ENCODE measurements around the gene PASD1.

Gene PASD1

GRCh38 chrX:151712253-151712652 lies 148.8 kb downstream of the PASD1 start:
- Histone ChIP-seq H3K9ac (ENCODE audit: low read depth, low read length) (no peak overlapping the region), H3K36me3 (ENCODE audit: insufficient read depth, low read length) (no peaks in the 10 kb centered on the region), H3K4me2 (ENCODE audit: insufficient read depth, low read length) (no peak overlapping the region), H3K4me1 (ENCODE audit: insufficient read depth, low read length) (no peaks in the 10 kb centered on the region), H3K27me3 (ENCODE audit: insufficient read depth, low read length, poor library complexity) (no peaks in the 10 kb centered on the region), H3K27ac (ENCODE audit: low read length) (no peak overlapping the region), H3K79me2 (ENCODE audit: insufficient read depth, low read length) (no peaks in the 10 kb centered on the region), H4K20me1 (ENCODE audit: insufficient read depth, low read length) (no peaks in the 10 kb centered on the region), H3K9me3 (ENCODE audit: insufficient read depth, low read length, severe bottlenecking) (no peaks in the 10 kb centered on the region), H2AFZ (ENCODE audit: low read depth, low read length) (no peak overlapping the region), H3K4me3 (ENCODE audit: low read depth in 1 of 2, low read length in 2 of 2) (no peak overlapping the region)
- DNase-seq (no peak), ATAC-seq (ENCODE audit: insufficient read depth, low read depth) (no peak)
- TF ChIP-seq EZH2 (IDR thresholded peaks at IDR 0.05; ENCODE audit: borderline replicate concordance, low read depth, low read length, severe bottlenecking) (no peak), CTCF (IDR thresholded peaks at IDR 0.05; ENCODE audit: borderline replicate concordance, extremely low read depth, low read length, poor library complexity, severe bottlenecking) (no peak)

GRCh38 chrX:151713849-151714248 lies 150.4 kb downstream of the PASD1 start:
- DNase-seq (peak; percentile 29), ATAC-seq (ENCODE audit: insufficient read depth, low read depth) (peak; percentile 64; the same call in 2 of the 3 replicates)

GRCh38 chrX:151714362-151714761 lies 150.9 kb downstream of the PASD1 start:
- ATAC-seq (ENCODE audit: insufficient read depth, low read depth) (no peak), DNase-seq (no peak)
- no peak overlapping the region for H3K27ac ChIP-seq (ENCODE audit: low read length)
- TF ChIP-seq EZH2 (IDR thresholded peaks at IDR 0.05; ENCODE audit: borderline replicate concordance, low read depth, low read length, severe bottlenecking) (no peak), CTCF (IDR thresholded peaks at IDR 0.05; ENCODE audit: borderline replicate concordance, extremely low read depth, low read length, poor library complexity, severe bottlenecking) (no peak)
- no peaks in the 10 kb centered on the region for H3K79me2 ChIP-seq (ENCODE audit: insufficient read depth, low read length)
- no peak overlapping the region for H2AFZ ChIP-seq (ENCODE audit: low read depth, low read length)
- no peak overlapping the region for H3K4me2 ChIP-seq (ENCODE audit: insufficient read depth, low read length)
- no peak overlapping the region for H3K9ac ChIP-seq (ENCODE audit: low read depth, low read length)
- no peaks in the 10 kb centered on the region for H3K27me3 ChIP-seq (ENCODE audit: insufficient read depth, low read length, poor library complexity)
- H3K4me3 ChIP-seq (ENCODE audit: low read depth in 1 of 2, low read length in 2 of 2), result no peak overlapping the region
- no peaks in the 10 kb centered on the region for H3K36me3 ChIP-seq (ENCODE audit: insufficient read depth, low read length)
- no peaks in the 10 kb centered on the region for H3K4me1 ChIP-seq (ENCODE audit: insufficient read depth, low read length)
- no peaks in the 10 kb centered on the region for H3K9me3 ChIP-seq (ENCODE audit: insufficient read depth, low read length, severe bottlenecking)
- H4K20me1 ChIP-seq (ENCODE audit: insufficient read depth, low read length), result no peaks in the 10 kb centered on the region

More at GRCh38 chrX:151713849-151714248, 150.4 kb downstream of the PASD1 start:
- TF ChIP-seq EZH2 (IDR thresholded peaks at IDR 0.05; ENCODE audit: borderline replicate concordance, low read depth, low read length, severe bottlenecking), result no peak
- TF ChIP-seq CTCF (IDR thresholded peaks at IDR 0.05; ENCODE audit: borderline replicate concordance, extremely low read depth, low read length, poor library complexity, severe bottlenecking), result peak; percentile 66
- no peak overlapping the region for H3K4me2 ChIP-seq (ENCODE audit: insufficient read depth, low read length)
- H4K20me1 ChIP-seq (ENCODE audit: insufficient read depth, low read length), result no peaks in the 10 kb centered on the region
- H3K4me1 ChIP-seq (ENCODE audit: insufficient read depth, low read length), result no peaks in the 10 kb centered on the region
- no peak overlapping the region for H3K4me3 ChIP-seq (ENCODE audit: low read depth in 1 of 2, low read length in 2 of 2)
- no peaks in the 10 kb centered on the region for H3K36me3 ChIP-seq (ENCODE audit: insufficient read depth, low read length)
- no peak overlapping the region for H3K27ac ChIP-seq (ENCODE audit: low read length)
- no peaks in the 10 kb centered on the region for H3K27me3 ChIP-seq (ENCODE audit: insufficient read depth, low read length, poor library complexity)
- H3K79me2 ChIP-seq (ENCODE audit: insufficient read depth, low read length), result no peaks in the 10 kb centered on the region
- no peaks in the 10 kb centered on the region for H3K9me3 ChIP-seq (ENCODE audit: insufficient read depth, low read length, severe bottlenecking)
- no peak overlapping the region for H2AFZ ChIP-seq (ENCODE audit: low read depth, low read length)
- H3K9ac ChIP-seq (ENCODE audit: low read depth, low read length), result no peak overlapping the region

- Histone ChIP-seq H3K27ac (ENCODE audit: low read length) (no peak within 1 kb of the TSS), H3K9ac (ENCODE audit: low read depth, low read length) (no peak within 1 kb of the TSS), H3K4me1 (ENCODE audit: insufficient read depth, low read length) (no peaks in the 10 kb centered on the region), H3K36me3 (ENCODE audit: insufficient read depth, low read length) (no peaks in the 10 kb centered on the region), H4K20me1 (ENCODE audit: insufficient read depth, low read length) (no peaks in the 10 kb centered on the region), H3K4me2 (ENCODE audit: insufficient read depth, low read length) (no peak within 1 kb of the TSS), H3K79me2 (ENCODE audit: insufficient read depth, low read length) (no peaks in the 10 kb centered on the region), H2AFZ (ENCODE audit: low read depth, low read length) (no peak within 1 kb of the TSS), H3K9me3 (ENCODE audit: insufficient read depth, low read length, severe bottlenecking) (no peaks in the 10 kb centered on the region), H3K27me3 (ENCODE audit: insufficient read depth, low read length, poor library complexity) (no peaks in the 10 kb centered on the region), H3K4me3 (ENCODE audit: low read depth in 1 of 2, low read length in 2 of 2) (no peak within 1 kb of the TSS)
- DNase-seq (no peak), ATAC-seq (ENCODE audit: insufficient read depth, low read depth) (no peak)
- TF ChIP-seq CTCF (IDR thresholded peaks at IDR 0.05; ENCODE audit: borderline replicate concordance, extremely low read depth, low read length, poor library complexity, severe bottlenecking) (no peak), EZH2 (IDR thresholded peaks at IDR 0.05; ENCODE audit: borderline replicate concordance, low read depth, low read length, severe bottlenecking) (no peak)
These were observed 152.3 kb downstream of the PASD1 start, which contains the start of gene FATE1 for GRCh38 chrX:151715752-151716151. Gene FATE1, plus strand, starts transcription at chrX:151716035. Its CDS starts 85 bp downstream, at chrX:151716120.
